ENCODE results near the gene SWSAP1. TPM values are rescaled to one million over a fixed set of nuclear protein-coding genes. Genes with fewer than 3 reads are reported as not detected.
A peak's percentile ranks its signal among the peaks of the same experiment; 100 is the strongest.

SWSAP1 gene
- total RNA-seq, 1 donor from 2014 or later, result 1.7 TPM

DNA sequence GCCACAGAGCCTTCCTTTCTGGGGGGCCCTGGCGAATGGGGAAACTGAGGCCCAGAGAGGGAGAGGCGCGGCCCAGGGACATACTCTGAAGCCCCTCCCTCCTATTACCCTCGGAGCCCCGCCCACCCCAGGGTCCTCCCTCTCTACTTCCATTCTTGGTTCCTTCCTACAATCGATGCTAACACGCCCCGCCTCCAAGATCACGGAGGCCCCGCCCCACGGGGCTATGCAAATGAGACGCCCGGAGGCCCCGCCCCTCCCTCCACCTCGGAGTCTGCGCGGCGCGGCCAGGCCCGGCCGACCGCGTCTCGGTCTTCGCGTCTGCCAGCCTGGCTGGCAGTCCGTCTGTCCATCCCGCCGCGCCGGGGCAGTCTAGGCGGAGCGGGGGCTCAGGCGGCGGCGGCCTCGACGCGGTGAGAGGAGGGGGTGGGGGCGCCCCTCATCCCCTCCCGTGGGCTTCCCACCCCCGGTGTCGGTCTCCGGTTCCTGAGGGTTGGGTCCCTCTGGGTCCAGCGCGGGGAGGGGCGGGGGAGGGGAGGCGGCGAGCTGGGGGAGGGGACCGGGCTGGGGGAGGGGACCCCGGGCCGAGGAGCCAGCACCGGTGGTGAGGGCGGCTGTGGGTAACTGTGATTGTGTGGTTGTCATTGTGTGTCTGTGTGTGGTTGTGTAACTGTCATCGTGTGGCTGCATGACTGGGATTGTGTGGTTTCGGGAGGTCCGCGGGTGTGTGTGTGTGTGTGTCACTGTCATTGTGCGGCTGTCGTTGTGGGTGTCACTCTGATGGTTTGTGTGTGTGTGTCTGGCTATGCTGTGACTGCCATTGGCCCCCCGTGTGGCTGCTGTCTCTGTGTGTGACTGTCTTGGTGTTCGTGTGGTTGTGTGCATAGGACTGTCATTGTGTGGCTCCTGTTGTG is 19.0 kb upstream of the SWSAP1 start, which contains the start of gene PLPPR2:
PLPPR2 (plus strand) TSS at position 273 of the 914 bp plus-strand sequence. CDS start 2,242 bp downstream, outside the sequence.
- H3K4me2 ChIP-seq (ENCODE audit: low read length), result peak within 1 kb of the TSS; percentile 96
- Mint-ChIP-seq H3K4me3 (ENCODE audit: unreplicated experiment) (peak within 1 kb of the TSS; percentile 91), H3K4me1 (ENCODE audit: low read depth, unreplicated experiment) (peaks cover 4% of the 10 kb centered on the region), H3K27me3 (ENCODE audit: low read depth, unreplicated experiment) (peaks cover 12% of the 10 kb centered on the region), H3K36me3 (ENCODE audit: low read depth, unreplicated experiment) (peaks cover 13% of the 10 kb centered on the region), H3K9me3 (ENCODE audit: unreplicated experiment) (peaks cover 2% of the 10 kb centered on the region), H3K27ac (ENCODE audit: unreplicated experiment) (peak within 1 kb of the TSS; percentile 9)
- H3K27ac ChIP-seq (ENCODE audit: low read depth, low read length), result no peak within 1 kb of the TSS
- peak within 1 kb of the TSS; percentile 71 for H3K9ac ChIP-seq (ENCODE audit: low read length)
- H2AFZ ChIP-seq (ENCODE audit: low read depth, low read length), result peak within 1 kb of the TSS; percentile 63
- FAIRE-seq (no peak), DNase-seq (ENCODE audit: low read depth) (peak; percentile 57)
- peaks cover 32% of the 10 kb centered on the region for H4K20me1 ChIP-seq (ENCODE audit: insufficient read depth, low read length)
- no peaks in the 10 kb centered on the region for H3K9me3 ChIP-seq (ENCODE audit: insufficient read depth, low read depth, low read length)
- TF ChIP-seq, protein P1, sequence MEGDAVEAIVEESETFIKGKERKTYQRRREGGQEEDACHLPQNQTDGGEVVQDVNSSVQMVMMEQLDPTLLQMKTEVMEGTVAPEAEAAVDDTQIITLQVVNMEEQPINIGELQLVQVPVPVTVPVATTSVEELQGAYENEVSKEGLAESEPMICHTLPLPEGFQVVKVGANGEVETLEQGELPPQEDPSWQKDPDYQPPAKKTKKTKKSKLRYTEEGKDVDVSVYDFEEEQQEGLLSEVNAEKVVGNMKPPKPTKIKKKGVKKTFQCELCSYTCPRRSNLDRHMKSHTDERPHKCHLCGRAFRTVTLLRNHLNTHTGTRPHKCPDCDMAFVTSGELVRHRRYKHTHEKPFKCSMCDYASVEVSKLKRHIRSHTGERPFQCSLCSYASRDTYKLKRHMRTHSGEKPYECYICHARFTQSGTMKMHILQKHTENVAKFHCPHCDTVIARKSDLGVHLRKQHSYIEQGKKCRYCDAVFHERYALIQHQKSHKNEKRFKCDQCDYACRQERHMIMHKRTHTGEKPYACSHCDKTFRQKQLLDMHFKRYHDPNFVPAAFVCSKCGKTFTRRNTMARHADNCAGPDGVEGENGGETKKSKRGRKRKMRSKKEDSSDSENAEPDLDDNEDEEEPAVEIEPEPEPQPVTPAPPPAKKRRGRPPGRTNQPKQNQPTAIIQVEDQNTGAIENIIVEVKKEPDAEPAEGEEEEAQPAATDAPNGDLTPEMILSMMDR (IDR thresholded peaks at IDR 0.05; ENCODE audit: insufficient read depth, low read depth, low read length), result no peak
- H3K27me3 ChIP-seq (ENCODE audit: insufficient read depth, low read length), result no peaks in the 10 kb centered on the region
- H3K4me3 ChIP-seq (ENCODE audit: insufficient read depth, low read depth, low read length), result peak within 1 kb of the TSS; percentile 68
- peaks cover 6% of the 10 kb centered on the region for H3K79me2 ChIP-seq (ENCODE audit: insufficient read depth, low read length)
- H3K36me3 ChIP-seq (ENCODE audit: insufficient read depth, low read length), result no peaks in the 10 kb centered on the region
- H3K4me1 ChIP-seq (ENCODE audit: insufficient read depth, low read length), result peaks cover 8% of the 10 kb centered on the region

DNA sequence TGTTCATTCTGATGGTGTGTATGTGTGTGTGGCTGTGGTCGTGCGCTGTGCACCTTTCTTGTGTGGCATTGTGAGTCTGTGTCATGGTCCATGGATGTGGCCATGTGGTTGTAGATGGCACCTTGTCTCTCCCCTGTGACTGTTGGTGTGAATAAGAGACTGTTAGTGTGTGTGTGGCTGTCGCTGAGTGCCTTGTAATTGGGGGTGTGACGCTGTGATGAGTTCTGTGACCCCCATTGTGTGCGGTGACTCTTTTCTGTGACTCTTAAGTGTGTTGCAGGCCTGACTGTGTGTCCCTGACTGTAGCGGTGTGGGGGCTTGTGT is 18.4 kb upstream of the SWSAP1 start:
- peak overlapping the region; percentile 9 for H3K27ac Mint-ChIP-seq (ENCODE audit: unreplicated experiment)

More for the DNA sequence above, 18.4 kb upstream of the SWSAP1 start:
- no peaks in the 10 kb centered on the region for H3K36me3 ChIP-seq (ENCODE audit: insufficient read depth, low read length)
- H3K4me1 ChIP-seq (ENCODE audit: insufficient read depth, low read length), result peaks cover 8% of the 10 kb centered on the region
- Mint-ChIP-seq H3K4me3 (ENCODE audit: unreplicated experiment) (peak overlapping the region; percentile 91), H3K4me1 (ENCODE audit: low read depth, unreplicated experiment) (peaks cover 4% of the 10 kb centered on the region), H3K36me3 (ENCODE audit: low read depth, unreplicated experiment) (peaks cover 15% of the 10 kb centered on the region), H3K27me3 (ENCODE audit: low read depth, unreplicated experiment) (peaks cover 10% of the 10 kb centered on the region), H3K9me3 (ENCODE audit: unreplicated experiment) (peaks cover 2% of the 10 kb centered on the region)
- peak overlapping the region; percentile 96 for H3K4me2 ChIP-seq (ENCODE audit: low read length)
- TF ChIP-seq, protein P1 (IDR thresholded peaks at IDR 0.05; ENCODE audit: insufficient read depth, low read depth, low read length), result no peak
- no peak for TF ChIP-seq EZH2 (IDR thresholded peaks at IDR 0.05; ENCODE audit: insufficient read depth, low read length)
- FAIRE-seq (no peak), DNase-seq (ENCODE audit: low read depth) (no peak)
- peak overlapping the region; percentile 68 for H3K4me3 ChIP-seq (ENCODE audit: insufficient read depth, low read depth, low read length)
- peaks cover 35% of the 10 kb centered on the region for H4K20me1 ChIP-seq (ENCODE audit: insufficient read depth, low read length)
- H3K9ac ChIP-seq (ENCODE audit: low read length), result peak overlapping the region; percentile 71
- no peaks in the 10 kb centered on the region for H3K9me3 ChIP-seq (ENCODE audit: insufficient read depth, low read depth, low read length)
- no peak overlapping the region for H3K27ac ChIP-seq (ENCODE audit: low read depth, low read length)
- H3K79me2 ChIP-seq (ENCODE audit: insufficient read depth, low read length), result peaks cover 6% of the 10 kb centered on the region
- no peak overlapping the region for H2AFZ ChIP-seq (ENCODE audit: low read depth, low read length)
- H3K27me3 ChIP-seq (ENCODE audit: insufficient read depth, low read length), result no peaks in the 10 kb centered on the region

Measured in astrocyte (in vitro differentiated cells and primary cell).